NCI-H82 (cell line): ENCODE data around the gene TNC.
A peak's percentile ranks its signal among the peaks of the same experiment; 100 is the strongest.

Experiments used
- DNase-seq: peaks from one replicate; lab custom pipeline; 2025; lab: John Stamatoyannopoulos, UW

Gene TNC

GRCh38 chr9:115117999-115118878, at the start of gene TNC:
Gene TNC (minus strand): TSS chr9:115118157. CDS start chr9:115091018, 27,139 bp downstream.
- DNase-seq: peak; percentile 81

DNA sequence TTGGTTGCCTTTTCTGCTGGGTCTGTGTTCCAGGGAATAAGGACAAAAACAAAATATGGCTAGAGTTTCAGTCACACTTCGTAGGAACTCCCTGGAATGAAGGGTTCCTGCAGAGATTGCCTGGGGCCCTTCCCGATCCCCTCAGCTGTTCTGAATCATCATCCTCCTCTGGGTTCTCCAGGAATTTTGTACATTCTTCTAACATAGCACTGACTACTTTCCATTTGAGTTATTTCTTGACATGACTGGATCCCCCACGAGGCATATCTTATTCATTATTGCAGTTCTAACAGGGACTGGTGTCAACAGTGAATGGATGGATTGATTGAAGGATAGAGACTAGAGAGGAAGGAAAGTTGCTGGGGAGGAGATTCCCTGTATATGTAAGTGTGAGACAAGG, 49.2 kb upstream of the TNC start:
- DNase-seq: no peak

GRCh38 chr9:115165233-115165632, 47.3 kb upstream of the TNC start:
- DNase-seq: no peak

DNA sequence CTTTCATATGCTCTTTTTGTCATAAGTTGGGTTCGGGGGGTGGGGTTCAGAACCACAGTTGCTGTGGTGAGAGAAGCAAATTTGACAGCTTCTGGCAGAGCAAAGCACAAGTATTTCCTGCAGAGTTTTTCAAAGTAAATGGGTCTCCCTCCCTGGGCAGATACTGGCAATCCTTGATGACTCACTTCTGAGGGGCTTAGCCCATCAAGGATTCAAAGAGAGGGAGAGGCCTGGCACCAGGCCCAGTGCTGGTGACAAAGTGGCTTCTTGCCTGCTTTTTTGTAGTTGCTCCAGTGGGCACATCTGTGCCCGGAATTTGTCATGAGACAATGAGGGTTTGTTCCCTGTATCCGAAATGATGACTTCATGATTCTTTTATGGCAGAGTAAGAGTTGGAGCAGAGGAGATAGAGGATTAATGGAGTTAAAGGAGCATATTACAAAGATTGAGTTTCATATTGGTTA, 46.6 kb upstream of the TNC start:
- peak; percentile 21 for DNase-seq

DNA sequence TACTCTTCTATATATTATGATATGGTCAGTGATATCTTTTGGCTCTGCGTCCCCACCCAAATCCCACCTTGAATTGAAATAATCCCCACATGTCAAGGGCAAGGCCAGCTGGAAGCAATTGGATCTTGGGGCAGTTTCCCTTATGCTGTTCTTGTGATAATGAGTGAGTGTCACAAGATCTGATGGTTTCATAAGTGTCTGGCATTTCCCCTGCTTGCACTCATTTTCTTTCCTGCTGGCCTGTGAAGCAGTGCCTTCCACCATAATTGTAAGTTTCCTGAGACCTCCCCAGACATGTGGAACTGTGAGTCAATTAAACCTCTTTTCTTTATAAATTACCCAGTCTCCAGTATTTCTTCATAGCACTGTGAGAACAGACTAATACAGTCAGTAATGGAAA, 45.0 kb upstream of the TNC start:
- DNase-seq: no peak

GRCh38 chr9:115161446-115161845, 43.5 kb upstream of the TNC start:
- no peak for DNase-seq

DNA sequence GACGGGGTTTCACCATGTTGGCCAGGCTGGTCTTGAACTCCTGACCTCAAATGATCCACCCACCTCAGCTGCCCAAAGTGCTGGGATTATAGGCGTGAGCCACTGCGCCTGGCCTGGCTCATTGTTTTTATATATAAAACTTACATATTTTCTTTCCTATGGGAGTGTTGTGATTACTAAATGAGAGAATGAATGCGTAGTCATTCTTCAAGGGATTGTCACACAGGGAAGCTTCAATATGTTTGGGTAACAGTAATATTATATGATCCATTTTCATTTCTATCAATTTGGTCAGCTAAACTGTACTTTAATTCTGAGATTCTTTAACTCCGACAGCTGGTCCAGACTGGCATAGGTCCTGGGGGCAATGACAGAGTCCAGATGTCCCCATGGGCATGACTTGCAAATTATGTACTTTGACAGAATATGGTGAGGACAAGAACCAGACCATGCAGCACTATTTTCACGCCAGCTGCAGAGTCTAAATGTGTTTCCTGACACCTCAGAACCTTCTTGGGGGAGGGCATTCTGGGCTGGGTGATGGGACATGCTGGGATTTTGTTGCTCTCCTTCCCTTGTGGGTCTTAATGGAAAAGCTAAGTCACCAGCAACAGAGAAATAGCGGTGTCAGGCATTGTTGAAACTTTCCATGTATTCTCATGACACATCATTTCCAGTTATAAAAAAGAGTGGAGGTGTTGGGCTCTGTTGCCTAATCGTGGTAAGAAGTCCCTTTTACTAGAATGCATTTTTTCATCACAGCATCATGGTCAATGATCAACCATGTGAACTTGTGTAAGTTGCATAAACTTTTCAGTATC, 40.9 kb upstream of the TNC start:
- no peak for DNase-seq

- no peak for DNase-seq
Measured at GRCh38 chr9:115157245-115157674, 39.3 kb upstream of the TNC start.

DNA sequence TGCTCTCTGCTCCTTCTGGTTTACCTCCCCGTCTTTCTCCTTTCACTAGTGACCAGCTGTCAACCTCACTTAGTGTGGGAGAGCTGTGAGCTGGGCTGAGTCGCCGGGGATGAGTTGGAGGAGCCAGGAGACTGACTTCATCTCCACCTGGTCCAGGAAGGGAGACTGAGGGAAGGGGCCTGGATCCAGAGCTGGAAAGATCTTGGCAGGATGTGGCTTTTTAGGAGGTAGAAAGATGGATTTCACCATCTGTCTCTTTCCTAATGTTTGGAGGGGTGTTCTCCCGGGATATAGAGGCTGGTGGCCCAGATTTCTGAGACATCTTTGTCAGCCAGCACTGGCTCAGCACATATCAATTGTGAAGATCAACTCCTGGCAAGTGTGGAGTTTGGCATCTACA, 37.1 kb upstream of the TNC start:
- no peak for DNase-seq

DNA sequence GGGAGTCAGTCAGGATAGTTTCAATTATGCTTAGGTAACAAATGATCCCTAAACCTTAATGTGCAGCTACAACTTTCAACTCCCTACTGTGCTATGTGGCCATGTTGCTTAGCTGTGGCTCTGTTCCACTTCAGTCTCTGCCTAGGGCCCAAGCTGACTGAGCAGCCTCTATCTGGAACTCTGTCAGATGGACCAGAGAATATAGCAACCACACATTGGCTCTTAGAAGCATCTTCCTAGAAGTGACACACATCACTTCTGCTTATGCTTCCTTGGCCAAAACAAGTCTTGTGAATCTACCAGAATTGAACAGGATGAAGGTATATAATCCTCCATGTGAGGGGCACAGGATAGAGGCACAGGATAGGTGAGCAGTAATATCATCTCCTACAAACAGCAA, 36.7 kb upstream of the TNC start:
- no peak for DNase-seq

- no peak for DNase-seq
Measured at GRCh38 chr9:115152281-115152820, 34.4 kb upstream of the TNC start.

DNA sequence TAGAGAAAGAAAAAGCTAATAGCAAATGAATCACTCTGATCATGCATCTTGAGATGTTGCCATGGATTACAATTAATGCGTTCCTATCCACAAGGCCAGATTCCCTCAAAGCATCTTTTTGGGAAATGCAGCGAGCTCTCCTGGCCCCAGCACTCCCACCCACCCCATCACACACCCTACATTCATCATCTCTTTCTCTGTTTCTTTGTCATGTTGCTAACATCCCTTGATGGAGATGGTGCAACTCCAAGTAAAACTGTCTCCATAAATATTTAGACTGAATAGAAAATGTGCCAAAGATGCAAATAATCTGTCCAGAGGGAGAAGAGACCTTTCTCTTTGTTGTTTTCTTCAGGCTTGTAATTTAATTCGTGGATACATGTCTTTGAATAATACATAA, 30.8 kb upstream of the TNC start:
- no peak for DNase-seq

GRCh38 chr9:115146581-115147021, 28.6 kb upstream of the TNC start:
- no peak for DNase-seq

DNA sequence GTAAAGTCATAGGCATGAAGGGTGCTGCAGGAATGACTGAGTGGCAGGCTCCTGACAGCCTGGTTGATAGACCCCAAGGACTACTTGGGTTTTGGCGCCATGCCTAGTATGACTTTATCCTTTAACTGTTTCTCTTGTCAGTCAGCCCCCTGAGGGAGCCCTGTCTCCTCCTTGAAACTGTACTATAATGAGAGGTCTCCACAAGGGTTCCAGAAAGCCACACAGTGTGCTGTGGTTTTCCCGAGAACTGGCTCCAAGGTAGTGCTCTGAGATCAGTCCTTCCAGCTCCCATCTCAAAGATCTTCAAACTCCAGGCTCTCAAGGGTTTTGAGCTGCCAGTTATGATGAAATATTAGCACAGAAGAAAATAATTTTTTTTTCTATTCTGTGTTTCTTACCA, 26.7 kb upstream of the TNC start:
- no peak for DNase-seq

DNA sequence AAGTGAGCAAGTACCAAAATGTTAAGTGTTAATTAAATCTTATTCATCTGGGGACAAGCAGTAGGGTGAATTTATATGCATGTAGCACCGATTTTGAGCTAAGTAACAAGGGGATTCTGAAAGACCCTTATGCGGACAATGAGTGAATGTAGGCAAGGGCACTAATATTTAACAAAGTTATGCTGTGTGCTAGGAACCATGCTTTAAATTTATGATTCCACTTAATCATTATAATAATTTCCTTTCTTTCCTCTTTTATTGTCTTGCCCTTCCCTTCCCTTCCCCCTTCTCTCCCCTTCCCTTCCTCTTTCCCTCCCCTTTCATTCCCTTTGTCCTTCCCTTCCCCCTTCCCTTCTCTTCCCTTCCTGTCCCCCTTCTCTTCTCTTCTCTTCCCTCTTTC, 25.7 kb upstream of the TNC start:
- no peak for DNase-seq

GRCh38 chr9:115142517-115143270, 24.7 kb upstream of the TNC start:
- no peak for DNase-seq

DNA sequence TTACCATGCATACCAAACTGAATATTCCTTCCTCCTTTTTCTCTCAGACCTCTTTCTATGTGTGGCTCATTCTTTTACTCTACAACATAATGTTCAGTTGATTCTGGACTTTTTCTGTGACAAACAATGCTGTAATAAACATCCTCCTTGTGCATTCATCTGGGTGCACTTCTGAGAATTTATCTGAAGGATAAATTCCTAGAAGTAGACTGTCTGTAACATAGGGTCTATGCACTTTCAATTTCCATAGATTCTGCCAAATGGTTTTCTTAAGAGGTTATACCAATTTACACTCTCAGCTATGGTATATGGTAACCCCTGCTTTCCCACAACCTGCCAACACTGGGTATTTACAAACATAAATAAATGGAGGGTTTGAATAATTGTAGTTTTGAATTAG, 24.1 kb upstream of the TNC start:
- DNase-seq: no peak

GRCh38 chr9:115141612-115142011, 23.7 kb upstream of the TNC start:
- no peak for DNase-seq

DNA sequence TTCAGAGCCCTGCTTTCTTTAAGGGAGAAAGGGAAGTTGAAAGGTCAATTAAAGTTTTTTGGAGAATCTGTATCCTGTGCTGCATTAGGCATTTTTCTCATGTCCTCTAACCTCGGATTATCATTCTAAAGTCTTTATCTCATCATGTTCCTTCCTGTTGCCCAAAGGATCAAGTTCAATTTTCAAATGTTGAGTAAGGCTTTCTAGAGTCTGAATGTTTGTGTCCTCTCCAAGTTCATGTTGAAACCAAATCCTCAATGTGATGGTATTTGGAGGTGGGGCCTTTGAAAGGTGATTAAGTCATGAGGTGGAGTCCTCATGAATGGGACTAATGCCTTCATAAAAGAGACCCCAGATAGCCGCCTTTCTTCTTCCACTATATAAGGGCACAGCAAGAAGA, 20.2 kb upstream of the TNC start:
- no peak for DNase-seq

GRCh38 chr9:115137526-115137925, 19.6 kb upstream of the TNC start:
- no peak for DNase-seq

- no peak for DNase-seq
Measured at GRCh38 chr9:115135821-115136778, 18.1 kb upstream of the TNC start.
